Measurements from ENCODE around the gene TUSC7.

Gene TUSC7

GRCh38 chr3:116671151-116671550, 38.4 kb upstream of the TUSC7 start:
- no peaks in the 10 kb centered on the region for H3K36me3 ChIP-seq
- H3K9me3 ChIP-seq: no peaks in the 10 kb centered on the region
- no peaks in the 10 kb centered on the region for H3K4me1 ChIP-seq
- no peak overlapping the region for H3K4me3 ChIP-seq (ENCODE audit: low read depth, low read length)
- no peak for DNase-seq
- TF ChIP-seq, protein P1, sequence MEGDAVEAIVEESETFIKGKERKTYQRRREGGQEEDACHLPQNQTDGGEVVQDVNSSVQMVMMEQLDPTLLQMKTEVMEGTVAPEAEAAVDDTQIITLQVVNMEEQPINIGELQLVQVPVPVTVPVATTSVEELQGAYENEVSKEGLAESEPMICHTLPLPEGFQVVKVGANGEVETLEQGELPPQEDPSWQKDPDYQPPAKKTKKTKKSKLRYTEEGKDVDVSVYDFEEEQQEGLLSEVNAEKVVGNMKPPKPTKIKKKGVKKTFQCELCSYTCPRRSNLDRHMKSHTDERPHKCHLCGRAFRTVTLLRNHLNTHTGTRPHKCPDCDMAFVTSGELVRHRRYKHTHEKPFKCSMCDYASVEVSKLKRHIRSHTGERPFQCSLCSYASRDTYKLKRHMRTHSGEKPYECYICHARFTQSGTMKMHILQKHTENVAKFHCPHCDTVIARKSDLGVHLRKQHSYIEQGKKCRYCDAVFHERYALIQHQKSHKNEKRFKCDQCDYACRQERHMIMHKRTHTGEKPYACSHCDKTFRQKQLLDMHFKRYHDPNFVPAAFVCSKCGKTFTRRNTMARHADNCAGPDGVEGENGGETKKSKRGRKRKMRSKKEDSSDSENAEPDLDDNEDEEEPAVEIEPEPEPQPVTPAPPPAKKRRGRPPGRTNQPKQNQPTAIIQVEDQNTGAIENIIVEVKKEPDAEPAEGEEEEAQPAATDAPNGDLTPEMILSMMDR (IDR thresholded peaks at IDR 0.05; ENCODE audit: low read depth, low read length): no peak
- no peaks in the 10 kb centered on the region for H3K27me3 ChIP-seq

DNA sequence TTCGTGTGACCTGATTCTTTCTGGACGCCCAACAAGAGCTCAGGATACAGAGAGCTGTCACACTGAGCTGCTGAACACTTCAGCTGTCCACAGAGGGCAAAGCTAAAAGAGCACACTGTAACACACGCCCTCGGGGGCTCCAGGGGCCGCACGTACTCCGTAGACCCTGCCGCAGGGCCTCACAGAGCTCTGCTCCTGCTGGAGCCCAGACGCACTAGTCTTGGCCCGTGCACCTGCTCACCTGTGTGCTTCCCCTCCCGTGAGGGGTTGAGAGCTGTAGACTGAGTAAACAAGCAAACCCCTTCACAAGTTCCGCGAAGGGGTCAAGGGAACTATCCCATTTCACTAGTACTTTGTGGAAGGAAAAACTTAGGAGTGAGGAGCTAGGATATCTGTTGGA, 30.7 kb upstream of the TUSC7 start:
- Histone ChIP-seq H3K4me3 (ENCODE audit: low read depth, low read length) (no peak overlapping the region), H3K27me3 (no peaks in the 10 kb centered on the region), H3K36me3 (no peaks in the 10 kb centered on the region), H3K9me3 (no peaks in the 10 kb centered on the region), H3K4me1 (no peaks in the 10 kb centered on the region)
- no peak for DNase-seq
- TF ChIP-seq, protein P1 (IDR thresholded peaks at IDR 0.05; ENCODE audit: low read depth, low read length): no peak

DNA sequence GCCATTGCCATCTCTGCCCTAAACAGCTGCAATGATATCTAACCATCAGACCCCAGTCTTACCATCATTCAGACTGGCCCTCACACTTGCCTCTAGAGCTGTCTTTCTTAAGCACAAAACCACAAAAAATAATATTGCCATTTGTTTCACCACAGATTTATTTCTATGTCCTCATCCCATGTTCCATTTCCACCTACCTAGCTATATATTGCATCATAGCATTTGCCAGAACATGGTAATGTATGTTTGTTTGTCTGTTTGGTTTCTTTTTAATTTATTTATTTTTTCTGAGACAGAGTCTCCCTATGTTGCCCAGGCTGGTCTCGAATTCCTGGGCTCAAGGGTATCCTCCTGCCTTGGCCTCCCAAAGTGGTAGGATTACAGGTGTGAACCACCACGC, 18.5 kb upstream of the TUSC7 start:
- H3K27me3 ChIP-seq: no peaks in the 10 kb centered on the region
- DNase-seq: no peak
- no peaks in the 10 kb centered on the region for H3K36me3 ChIP-seq
- TF ChIP-seq, protein P1 (IDR thresholded peaks at IDR 0.05; ENCODE audit: low read depth, low read length): no peak
- H3K4me3 ChIP-seq (ENCODE audit: low read depth, low read length): no peak overlapping the region
- peaks cover 19% of the 10 kb centered on the region for H3K4me1 ChIP-seq
- H3K9me3 ChIP-seq: peaks cover 3% of the 10 kb centered on the region

DNA sequence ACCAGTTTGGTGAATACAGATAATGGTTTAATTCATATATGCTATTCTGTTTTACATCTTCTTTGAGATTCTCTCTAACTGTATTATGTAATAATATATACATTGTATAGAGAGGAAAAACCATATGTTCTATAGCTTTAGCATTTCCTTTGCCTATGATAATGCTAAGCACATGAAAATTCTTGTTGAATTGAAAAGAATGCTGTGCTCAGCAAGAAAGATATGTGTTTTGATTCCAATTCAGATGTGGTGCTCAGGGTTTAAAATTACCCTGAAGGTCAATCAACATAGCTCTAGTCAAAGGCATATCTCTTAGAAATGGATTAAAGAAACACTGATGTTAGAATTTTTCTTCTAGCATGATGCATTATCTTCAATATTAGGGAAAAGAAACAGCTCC, 8.5 kb upstream of the TUSC7 start:
- Histone ChIP-seq H3K9me3 (no peaks in the 10 kb centered on the region), H3K4me1 (no peaks in the 10 kb centered on the region), H3K36me3 (no peaks in the 10 kb centered on the region), H3K27me3 (no peaks in the 10 kb centered on the region), H3K4me3 (ENCODE audit: low read depth, low read length) (no peak overlapping the region)
- no peak for DNase-seq
- TF ChIP-seq, protein P1 (IDR thresholded peaks at IDR 0.05; ENCODE audit: low read depth, low read length): no peak

DNA sequence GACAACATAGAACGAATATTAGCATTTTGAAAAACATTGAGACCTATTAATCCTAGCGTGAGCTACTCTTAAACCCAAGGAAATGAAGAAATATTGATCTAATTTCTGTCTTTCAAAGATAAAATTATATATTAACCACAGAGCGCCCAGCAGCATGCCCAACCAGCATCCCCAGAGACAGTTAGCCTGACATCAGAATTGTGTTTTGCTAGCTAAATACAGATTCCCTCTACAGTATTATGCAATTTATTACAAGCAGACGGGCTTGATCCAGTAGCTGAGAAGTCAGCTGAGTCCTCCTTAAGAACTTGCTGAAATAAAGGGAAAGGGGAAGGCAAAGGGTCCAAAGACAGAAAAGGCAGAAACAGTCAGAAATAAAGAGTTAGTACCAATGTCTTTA, 7.2 kb upstream of the TUSC7 start:
- no peaks in the 10 kb centered on the region for H3K9me3 ChIP-seq
- TF ChIP-seq, protein P1 (IDR thresholded peaks at IDR 0.05; ENCODE audit: low read depth, low read length): no peak
- no peaks in the 10 kb centered on the region for H3K4me1 ChIP-seq
- no peak overlapping the region for H3K4me3 ChIP-seq (ENCODE audit: low read depth, low read length)
- no peak for DNase-seq
- H3K36me3 ChIP-seq: no peaks in the 10 kb centered on the region
- no peaks in the 10 kb centered on the region for H3K27me3 ChIP-seq

- H3K9me3 ChIP-seq: no peaks in the 10 kb centered on the region
- H3K36me3 ChIP-seq: no peaks in the 10 kb centered on the region
- no peak for DNase-seq
- H3K4me3 ChIP-seq (ENCODE audit: low read depth, low read length): no peak overlapping the region
- no peaks in the 10 kb centered on the region for H3K4me1 ChIP-seq
- TF ChIP-seq, protein P1 (IDR thresholded peaks at IDR 0.05; ENCODE audit: low read depth, low read length): no peak
- no peaks in the 10 kb centered on the region for H3K27me3 ChIP-seq
Measured at GRCh38 chr3:116707531-116707930, 2.0 kb upstream of the TUSC7 start.

Measured in BE2C (cell line).